ENCODE measurements around the gene PARP8. TPM values are rescaled to one million over a fixed set of nuclear protein-coding genes. Genes with fewer than 3 reads are reported as not detected.
"Not testable (repeated sequence)": the region's sequence is repeated elsewhere in the genome, so short reads cannot be mapped to it uniquely, and the experiment has no call there.

PARP8 gene
- total and polyA plus RNA-seq, 9 of the 15 experiments (the other 6 are each of a cell fraction or from before 2014, with no cell fraction given): 0.03 to 0.31 TPM; not detected in 7

DNA sequence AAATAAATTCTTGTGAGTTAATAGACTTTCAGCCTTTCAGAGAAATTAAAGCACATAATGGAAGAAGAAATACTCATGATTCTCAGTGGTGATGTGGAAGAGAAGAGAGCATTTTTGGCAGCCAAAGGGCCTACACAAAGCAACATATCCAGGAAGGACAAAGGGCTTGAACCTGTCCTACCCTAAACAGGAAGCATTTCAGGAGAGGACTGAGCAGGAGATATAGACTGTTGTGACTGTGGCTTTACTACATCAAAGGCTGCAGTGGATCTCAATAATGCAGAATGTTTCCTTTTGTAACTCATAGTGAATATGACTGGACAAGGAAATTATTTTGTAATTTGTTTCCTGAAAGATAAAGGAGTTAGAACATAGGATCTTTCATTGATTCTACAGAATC lies 1.3 kb upstream of the PARP8 start:
- H3K9me1 ChIP-seq (ENCODE audit: control insufficient read depth, insufficient read depth, low read length): no peaks in the 10 kb centered on the region
- ChIA-PET CTCF (ENCODE audit: low intra/inter-chr PET ratio) (no interaction called here), POLR2A (no interaction called here)
- FAIRE-seq: no peak
- no peaks in the 10 kb centered on the region for H3K9me3 ChIP-seq (replicated peaks; ENCODE audit: control insufficient read depth, insufficient read depth, low read depth, low read length)
- no peaks in the 10 kb centered on the region for H4K20me1 ChIP-seq (replicated peaks; ENCODE audit: control insufficient read depth, insufficient read depth, low read length)
- no peak overlapping the region for H3K27ac ChIP-seq (ENCODE audit: extremely low read depth, low read depth, low read length)
- H3K79me2 ChIP-seq (ENCODE audit: control insufficient read depth, insufficient read depth, low read length): no peaks in the 10 kb centered on the region
- no peak overlapping the region for H2AFZ ChIP-seq (ENCODE audit: low read depth, low read length)
- no peaks in the 10 kb centered on the region for H3K27me3 ChIP-seq (ENCODE audit: control insufficient read depth in 2 of 2, insufficient read depth in 2 of 2, low read length in 2 of 2)
- DNase-seq (ENCODE audit: extremely low read depth in 1 of 4, low spot score in 3 of 4): no peak
- H3K4me1 ChIP-seq (replicated peaks in 1 of 2; ENCODE audit: control insufficient read depth in 2 of 2, insufficient read depth in 2 of 2, low read length in 2 of 2): peaks cover 0 to 5% of the 10 kb centered on the region in 2 experiments; a peak in 1 of 5 replicates
- no peaks in the 10 kb centered on the region for H3K36me3 ChIP-seq (ENCODE audit: control insufficient read depth, insufficient read depth, low read length)
- TF ChIP-seq RHOXF2B (CRISPR knock-in tag; conservative IDR thresholded peaks at IDR 0.05): no peak
- TF ChIP-seq TEAD1 (CRISPR knock-in tag; IDR thresholded peaks at IDR 0.05): no peak
- H3K4me3 ChIP-seq: no peak overlapping the region
- no peak overlapping the region for H3K9ac ChIP-seq (ENCODE audit: insufficient read depth in 1 of 2, low read depth in 2 of 2, low read length in 2 of 2)
- in situ Hi-C loops (cut with MboI): no loop called here
- no TSS peak for BruUV-seq (replicated peaks)
- no peak for ATAC-seq
- intact Hi-C loops (cut with micrococcal nuclease): no loop called here
- H3K4me2 ChIP-seq (ENCODE audit: insufficient read depth, low read length): no peak overlapping the region

DNA sequence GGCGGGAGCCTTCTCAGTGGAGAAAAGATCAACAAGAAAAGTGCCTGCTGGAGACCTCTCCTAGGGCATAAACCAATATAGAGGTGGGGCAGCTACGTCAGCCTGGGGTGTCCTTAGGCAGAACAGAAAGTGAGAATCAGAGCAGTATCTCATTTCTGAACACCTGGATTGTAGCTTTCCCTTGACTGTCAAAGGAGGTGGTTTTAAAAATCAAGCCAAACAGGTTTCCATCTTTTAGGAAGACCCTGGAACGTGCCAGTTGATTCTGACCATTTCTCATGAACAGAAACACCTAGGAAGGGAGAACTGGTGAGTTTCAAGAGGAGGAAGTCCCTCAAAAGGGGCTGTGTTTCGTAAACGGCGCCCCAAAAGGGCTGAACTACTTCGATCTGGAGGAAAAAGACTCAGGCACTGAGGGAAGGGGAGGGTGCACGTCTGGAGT lies 655 bp upstream of the PARP8 start:
- H2AFZ ChIP-seq (ENCODE audit: low read depth, low read length); CTCF ChIA-PET (ENCODE audit: low intra/inter-chr PET ratio); H3K27ac ChIP-seq (ENCODE audit: extremely low read depth, low read depth, low read length); H4K20me1 ChIP-seq (replicated peaks; ENCODE audit: control insufficient read depth, insufficient read depth, low read length); H3K9ac ChIP-seq (ENCODE audit: insufficient read depth in 1 of 2, low read depth in 2 of 2, low read length in 2 of 2); H3K9me1 ChIP-seq (ENCODE audit: control insufficient read depth, insufficient read depth, low read length); ATAC-seq; H3K36me3 ChIP-seq (ENCODE audit: control insufficient read depth, insufficient read depth, low read length); H3K27me3 ChIP-seq (ENCODE audit: control insufficient read depth in 2 of 2, insufficient read depth in 2 of 2, low read length in 2 of 2); H3K9me3 ChIP-seq (replicated peaks; ENCODE audit: control insufficient read depth, insufficient read depth, low read depth, low read length); H3K4me3 ChIP-seq; FAIRE-seq; POLR2A ChIA-PET; DNase-seq (ENCODE audit: extremely low read depth in 1 of 4, low spot score in 3 of 4); H3K79me2 ChIP-seq (ENCODE audit: control insufficient read depth, insufficient read depth, low read length); intact Hi-C loops (cut with micrococcal nuclease); in situ Hi-C loops (cut with MboI); H3K4me1 ChIP-seq (replicated peaks in 1 of 2; ENCODE audit: control insufficient read depth in 2 of 2, insufficient read depth in 2 of 2, low read length in 2 of 2); BruUV-seq (replicated peaks); H3K4me2 ChIP-seq (ENCODE audit: insufficient read depth, low read length): not testable (repeated sequence)
- WGBS (ENCODE audit: insufficient coverage, low coverage, missing lambda C conversion rate): 1% methylated on average over 8 of the region's 8 CpGs
